Panc1 (cell line): ENCODE measurements around the gene ZYG11B. TPM values are rescaled to one million over a fixed set of nuclear protein-coding genes. Genes with fewer than 3 reads are reported as not detected.

ENCODE experiments used
- ATAC-seq: fragments of 200-7000 bp; cut with Tn5 transposase; 2 replicates; pipeline ENCODE4 v1.9.1; 2020; ENCODE audit warnings: mild to moderate bottlenecking, moderate library complexity
- BruUV-seq: library from RNA; stranded (reverse); fragments of 400-500 nt; replicated peaks from 2 replicates; lab custom pipeline; 2021; lab: Mats Ljungman, UMichigan
- CTCF ChIA-PET: fragments of 300-600 bp; sonication (Branson Sonifier 250); formaldehyde crosslinking; loops from one replicate; lab custom pipeline; 2022; ENCODE audit warnings: antibody characterized with exemption; lab: Charles Lee
- POLR2A ChIA-PET: fragments of 300-600 bp; sonication (Branson Sonifier 250); formaldehyde crosslinking; loops from one replicate; lab custom pipeline; 2022; ENCODE audit warnings: antibody characterized with exemption; lab: Charles Lee
- DNase-seq: peaks from one replicate; pipeline ENCODE4 v3.0.0-alpha.2; 2010; ENCODE audit warnings: low read depth, low spot score
- H3K27ac ChIP-seq: 2 replicates; pipeline ENCODE4 v1.5.1; 2011; ENCODE audit warnings: mild to moderate bottlenecking, low read length, inconsistent platforms
- H3K27me3 ChIP-seq: fragments of 200-500 bp; sonication (Bioruptor generic); 2 replicates; pipeline ENCODE4 v1.6.0; 2014; ENCODE audit warnings: low read length, inconsistent platforms; ENCODE audit not compliant: control insufficient read depth, insufficient read depth
- H3K36me3 ChIP-seq: fragments of 200-500 bp; sonication (Bioruptor generic); 2 replicates; pipeline ENCODE4 v1.5.1; 2014; ENCODE audit warnings: inconsistent platforms, mild to moderate bottlenecking, low read length, moderate library complexity; ENCODE audit not compliant: control insufficient read depth, insufficient read depth
- H3K4me1 ChIP-seq: 2 replicates; pipeline ENCODE4 v1.5.1; 2011; ENCODE audit warnings: inconsistent platforms, mild to moderate bottlenecking, low read length, moderate library complexity; ENCODE audit not compliant: control insufficient read depth, insufficient read depth
- H3K4me3 ChIP-seq, 2 experiments: 2 replicates each; pipeline ENCODE4 v1.5.1; 2011 to 2012; ENCODE audit warnings: low read depth in 2 of 2, low read length in 2 of 2, mild to moderate bottlenecking in 2 of 2, inconsistent platforms in 1 of 2, moderate library complexity in 1 of 2
- H3K9me3 ChIP-seq: fragments of 200-500 bp; sonication (Bioruptor generic); 2 replicates; pipeline ENCODE4 v1.5.1; 2014; ENCODE audit warnings: low read depth, mild to moderate bottlenecking, inconsistent platforms, low read length, moderate library complexity; ENCODE audit not compliant: control insufficient read depth, insufficient read depth
- POLR2AphosphoS5 ChIP-seq: IDR thresholded peaks from 2 replicates; pipeline ENCODE4 v1.6.1; 2012; ENCODE audit warnings: mild to moderate bottlenecking, low read depth, low read length, moderate library complexity
- SIN3A ChIP-seq: IDR thresholded peaks from 2 replicates; pipeline ENCODE4 v1.6.1; 2012; ENCODE audit warnings: low read depth, mild to moderate bottlenecking, low read length, moderate library complexity, borderline replicate concordance; ENCODE audit not compliant: insufficient read depth
- TCF7L2 ChIP-seq: IDR thresholded peaks from 2 replicates; pipeline ENCODE4 v1.6.1; 2011; ENCODE audit warnings: mild to moderate bottlenecking, low read depth, low read length, inconsistent platforms
- in situ Hi-C: cut with HindIII; loops from 2 replicates; pipeline ENCODE4 v1.10.0; 2016; ENCODE audit warnings: low sequenced_read_pairs, low pct_unique_long_range_greater_than_20kb
- intact Hi-C: fragments of 100-400 bp; cut with micrococcal nuclease; formaldehyde crosslinking; loops from one replicate; pipeline ENCODE4 v1.10.0; 2022; ENCODE audit not compliant: unreplicated experiment
- total RNA-seq: library from RNA; stranded (reverse); gene quantifications from one replicate; pipeline ENCODE4 v1.2.1, GENCODE V29; 2021; ENCODE audit not compliant: unreplicated experiment
- TF ChIP-seq, protein P1 (sequence below), 2 experiments: IDR thresholded peaks; 2 replicates each; pipeline ENCODE4 v1.6.1; 2011 to 2012; ENCODE audit warnings: low read depth in 2 of 2, control low read depth in 1 of 2, low read length in 1 of 2, mild to moderate bottlenecking in 1 of 2, moderate library complexity in 1 of 2; ENCODE audit not compliant: insufficient read depth in 1 of 2
- TF ChIP-seq, protein P2 (sequence below): fragments of 450-650 bp; IDR thresholded peaks from 2 replicates; pipeline ENCODE4 v1.5.1; 2017; ENCODE audit warnings: mild to moderate bottlenecking

ZYG11B gene
- total RNA-seq, 1 experiment from 2014 or later: 30.7 TPM

DNA sequence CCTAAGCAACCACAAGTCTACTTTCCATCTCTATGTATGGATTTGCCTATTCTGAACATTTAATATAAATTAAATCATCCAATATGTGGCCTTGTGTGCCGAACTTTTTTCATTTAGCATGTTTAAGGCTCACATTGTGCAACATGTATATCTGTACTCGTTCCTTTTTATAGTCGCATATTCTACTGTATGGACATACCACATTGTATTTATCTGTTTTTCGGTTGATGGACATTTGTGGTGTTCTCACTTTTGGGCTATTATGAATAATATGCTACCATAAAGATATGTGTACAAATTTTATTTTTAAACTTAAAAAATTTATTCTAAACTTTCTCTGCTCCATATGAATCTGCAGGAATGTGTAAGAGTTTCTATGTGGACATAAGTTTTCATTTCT is 129.3 kb downstream of the ZYG11B start:
- intact Hi-C loops: no loop called here
- no peak overlapping the region for H3K27ac ChIP-seq
- CTCF ChIA-PET: no interaction called here

DNA sequence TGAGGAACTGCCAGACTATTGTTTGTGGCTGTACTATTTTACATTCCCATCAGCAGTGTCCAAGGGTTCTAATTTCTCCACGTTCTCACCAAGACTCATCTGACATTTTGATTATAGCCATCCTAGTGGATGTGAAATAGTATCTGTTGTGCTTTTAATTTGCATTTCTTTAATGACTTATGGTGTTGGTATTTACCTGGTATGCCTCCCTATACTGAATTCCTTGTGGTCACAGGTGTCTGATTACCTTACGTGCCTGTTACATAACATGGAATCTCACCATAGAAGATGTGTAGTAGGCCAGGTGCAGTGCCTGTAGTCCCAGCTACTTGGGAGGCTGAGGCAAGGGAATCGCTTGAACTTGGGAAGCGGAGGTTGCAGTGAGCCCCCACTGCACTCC is 129.8 kb downstream of the ZYG11B start:
- Histone ChIP-seq H3K27ac (no peak overlapping the region), H3K9me3 (no peaks in the 10 kb centered on the region), H3K27me3 (no peaks in the 10 kb centered on the region), H3K4me1 (no peaks in the 10 kb centered on the region), H3K36me3 (no peaks in the 10 kb centered on the region), H3K4me3 (no peak overlapping the region)
- BruUV-seq: no TSS peak
- TF ChIP-seq, protein P1, sequence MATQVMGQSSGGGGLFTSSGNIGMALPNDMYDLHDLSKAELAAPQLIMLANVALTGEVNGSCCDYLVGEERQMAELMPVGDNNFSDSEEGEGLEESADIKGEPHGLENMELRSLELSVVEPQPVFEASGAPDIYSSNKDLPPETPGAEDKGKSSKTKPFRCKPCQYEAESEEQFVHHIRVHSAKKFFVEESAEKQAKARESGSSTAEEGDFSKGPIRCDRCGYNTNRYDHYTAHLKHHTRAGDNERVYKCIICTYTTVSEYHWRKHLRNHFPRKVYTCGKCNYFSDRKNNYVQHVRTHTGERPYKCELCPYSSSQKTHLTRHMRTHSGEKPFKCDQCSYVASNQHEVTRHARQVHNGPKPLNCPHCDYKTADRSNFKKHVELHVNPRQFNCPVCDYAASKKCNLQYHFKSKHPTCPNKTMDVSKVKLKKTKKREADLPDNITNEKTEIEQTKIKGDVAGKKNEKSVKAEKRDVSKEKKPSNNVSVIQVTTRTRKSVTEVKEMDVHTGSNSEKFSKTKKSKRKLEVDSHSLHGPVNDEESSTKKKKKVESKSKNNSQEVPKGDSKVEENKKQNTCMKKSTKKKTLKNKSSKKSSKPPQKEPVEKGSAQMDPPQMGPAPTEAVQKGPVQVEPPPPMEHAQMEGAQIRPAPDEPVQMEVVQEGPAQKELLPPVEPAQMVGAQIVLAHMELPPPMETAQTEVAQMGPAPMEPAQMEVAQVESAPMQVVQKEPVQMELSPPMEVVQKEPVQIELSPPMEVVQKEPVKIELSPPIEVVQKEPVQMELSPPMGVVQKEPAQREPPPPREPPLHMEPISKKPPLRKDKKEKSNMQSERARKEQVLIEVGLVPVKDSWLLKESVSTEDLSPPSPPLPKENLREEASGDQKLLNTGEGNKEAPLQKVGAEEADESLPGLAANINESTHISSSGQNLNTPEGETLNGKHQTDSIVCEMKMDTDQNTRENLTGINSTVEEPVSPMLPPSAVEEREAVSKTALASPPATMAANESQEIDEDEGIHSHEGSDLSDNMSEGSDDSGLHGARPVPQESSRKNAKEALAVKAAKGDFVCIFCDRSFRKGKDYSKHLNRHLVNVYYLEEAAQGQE (IDR thresholded peaks at IDR 0.05; ENCODE audit: insufficient read depth in 1 of 2, low read depth in 2 of 2, low read length in 1 of 2): no peak
- TF ChIP-seq TCF7L2: no peak
- TF ChIP-seq, protein P2, sequence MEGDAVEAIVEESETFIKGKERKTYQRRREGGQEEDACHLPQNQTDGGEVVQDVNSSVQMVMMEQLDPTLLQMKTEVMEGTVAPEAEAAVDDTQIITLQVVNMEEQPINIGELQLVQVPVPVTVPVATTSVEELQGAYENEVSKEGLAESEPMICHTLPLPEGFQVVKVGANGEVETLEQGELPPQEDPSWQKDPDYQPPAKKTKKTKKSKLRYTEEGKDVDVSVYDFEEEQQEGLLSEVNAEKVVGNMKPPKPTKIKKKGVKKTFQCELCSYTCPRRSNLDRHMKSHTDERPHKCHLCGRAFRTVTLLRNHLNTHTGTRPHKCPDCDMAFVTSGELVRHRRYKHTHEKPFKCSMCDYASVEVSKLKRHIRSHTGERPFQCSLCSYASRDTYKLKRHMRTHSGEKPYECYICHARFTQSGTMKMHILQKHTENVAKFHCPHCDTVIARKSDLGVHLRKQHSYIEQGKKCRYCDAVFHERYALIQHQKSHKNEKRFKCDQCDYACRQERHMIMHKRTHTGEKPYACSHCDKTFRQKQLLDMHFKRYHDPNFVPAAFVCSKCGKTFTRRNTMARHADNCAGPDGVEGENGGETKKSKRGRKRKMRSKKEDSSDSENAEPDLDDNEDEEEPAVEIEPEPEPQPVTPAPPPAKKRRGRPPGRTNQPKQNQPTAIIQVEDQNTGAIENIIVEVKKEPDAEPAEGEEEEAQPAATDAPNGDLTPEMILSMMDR: no peak
- TF ChIP-seq POLR2AphosphoS5: no peak
- TF ChIP-seq SIN3A: no peak
- ATAC-seq: no peak
- CTCF ChIA-PET: no interaction called here
- DNase-seq: no peak
- POLR2A ChIA-PET: no interaction called here
- intact Hi-C loops (no loop called here), in situ Hi-C loops (no loop called here)

More for the DNA sequence above, 129.3 kb downstream of the ZYG11B start:
- Histone ChIP-seq H3K4me1 (no peaks in the 10 kb centered on the region), H3K36me3 (no peaks in the 10 kb centered on the region), H3K4me3 (no peak overlapping the region), H3K27me3 (no peaks in the 10 kb centered on the region), H3K9me3 (no peaks in the 10 kb centered on the region)
- no TSS peak for BruUV-seq
- POLR2A ChIA-PET: no interaction called here
- DNase-seq: no peak
- no peak for TF ChIP-seq SIN3A
- TF ChIP-seq TCF7L2: no peak
- TF ChIP-seq, protein P1 (IDR thresholded peaks at IDR 0.05; ENCODE audit: insufficient read depth in 1 of 2, low read depth in 2 of 2, low read length in 1 of 2): no peak
- no peak for TF ChIP-seq POLR2AphosphoS5
- TF ChIP-seq, protein P2: no peak
- ATAC-seq: no peak
- in situ Hi-C loops: no loop called here
